Measurements from ENCODE around the gene NT5DC3. TPM values are rescaled to one million over a fixed set of nuclear protein-coding genes. Genes with fewer than 3 reads are reported as not detected.

NT5DC3 gene
- total and polyA plus RNA-seq, 5 donors from 2014 or later, result 0.08 to 4.7 (median 0.89) TPM

GRCh38 chr12:103827911-103828391, 13.1 kb downstream of the NT5DC3 start:
- Mint-ChIP-seq H3K4me1 (peaks cover 0 to 2% (median 0%) of the 10 kb centered on the region in 4 donors), H3K4me3 (no peak overlapping the region), H3K9me3 (peaks cover 0 to 3% (median 0%) of the 10 kb centered on the region in 7 donors), H3K36me3 (no peaks in the 10 kb centered on the region), H3K27ac (no peak overlapping the region), H3K27me3 (peaks cover 4% of the 10 kb centered on the region)
- Histone ChIP-seq H3K4me1 (ENCODE audit: control insufficient read depth, insufficient read depth, low read length, poor library complexity, severe bottlenecking) (no peaks in the 10 kb centered on the region), H3K9me3 (ENCODE audit: control insufficient read depth in 2 of 2, low read length in 2 of 2) (no peaks in the 10 kb centered on the region), H3K36me3 (ENCODE audit: control insufficient read depth, insufficient read depth, low read length) (no peaks in the 10 kb centered on the region), H3K27me3 (ENCODE audit: control insufficient read depth, insufficient read depth, low read length) (no peaks in the 10 kb centered on the region), H3K27ac (ENCODE audit: insufficient read depth, low read length, poor library complexity, severe bottlenecking) (no peak overlapping the region), H3K4me3 (ENCODE audit: low read depth, low read length) (no peak overlapping the region)
- ATAC-seq (ENCODE audit: low read depth in 2 of 2) (no peak), DNase-seq (no peak)

GRCh38 chr12:103824845-103825244, 16.2 kb downstream of the NT5DC3 start:
- ATAC-seq (ENCODE audit: low read depth in 2 of 2) (no peak), DNase-seq (no peak)
- H3K27ac Mint-ChIP-seq, result no peak overlapping the region
- H3K27ac ChIP-seq (ENCODE audit: insufficient read depth, low read length, poor library complexity, severe bottlenecking), result no peak overlapping the region
- peaks cover 0 to under 1% (median 0%) of the 10 kb centered on the region in 4 donors for H3K4me1 Mint-ChIP-seq
- peaks cover 0 to 5% of the 10 kb centered on the region in 2 experiments for H3K9me3 ChIP-seq (ENCODE audit: control insufficient read depth in 2 of 2, low read length in 2 of 2)
- peaks cover 0 to 4% (median 3%) of the 10 kb centered on the region in 7 donors for H3K9me3 Mint-ChIP-seq
- H3K4me1 ChIP-seq (ENCODE audit: control insufficient read depth, insufficient read depth, low read length, poor library complexity, severe bottlenecking), result no peaks in the 10 kb centered on the region
- H3K4me3 ChIP-seq (ENCODE audit: low read depth, low read length), result no peak overlapping the region
- peaks cover 3% of the 10 kb centered on the region for H3K36me3 Mint-ChIP-seq
- H3K4me3 Mint-ChIP-seq, result no peak overlapping the region
- H3K27me3 ChIP-seq (ENCODE audit: control insufficient read depth, insufficient read depth, low read length), result no peaks in the 10 kb centered on the region
- H3K36me3 ChIP-seq (ENCODE audit: control insufficient read depth, insufficient read depth, low read length), result no peaks in the 10 kb centered on the region
- H3K27me3 Mint-ChIP-seq, result no peaks in the 10 kb centered on the region

GRCh38 chr12:103824290-103824689, 16.7 kb downstream of the NT5DC3 start:
- peaks cover 0 to 2% (median 0%) of the 10 kb centered on the region in 4 donors for H3K4me1 Mint-ChIP-seq
- Histone ChIP-seq H3K4me1 (ENCODE audit: control insufficient read depth, insufficient read depth, low read length, poor library complexity, severe bottlenecking) (no peaks in the 10 kb centered on the region), H3K4me3 (ENCODE audit: low read depth, low read length) (no peak overlapping the region), H3K27ac (ENCODE audit: insufficient read depth, low read length, poor library complexity, severe bottlenecking) (no peak overlapping the region), H3K36me3 (ENCODE audit: control insufficient read depth, insufficient read depth, low read length) (no peaks in the 10 kb centered on the region), H3K27me3 (ENCODE audit: control insufficient read depth, insufficient read depth, low read length) (no peaks in the 10 kb centered on the region), H3K9me3 (ENCODE audit: control insufficient read depth in 2 of 2, low read length in 2 of 2) (peaks cover 0 to 5% of the 10 kb centered on the region in 2 experiments)
- H3K9me3 Mint-ChIP-seq, result peaks cover 0 to 4% (median 3%) of the 10 kb centered on the region in 7 donors
- H3K27me3 Mint-ChIP-seq, result no peaks in the 10 kb centered on the region
- no peak for DNase-seq
- peaks cover 3% of the 10 kb centered on the region for H3K36me3 Mint-ChIP-seq
- no peak overlapping the region for H3K4me3 Mint-ChIP-seq
- no peak overlapping the region for H3K27ac Mint-ChIP-seq
- ATAC-seq (ENCODE audit: low read depth in 2 of 2), result no peak

GRCh38 chr12:103823871-103824270, 17.2 kb downstream of the NT5DC3 start:
- Histone ChIP-seq H3K9me3 (ENCODE audit: control insufficient read depth in 2 of 2, low read length in 2 of 2) (peaks cover 0 to 5% of the 10 kb centered on the region in 2 experiments), H3K27ac (ENCODE audit: insufficient read depth, low read length, poor library complexity, severe bottlenecking) (no peak overlapping the region), H3K4me1 (ENCODE audit: control insufficient read depth, insufficient read depth, low read length, poor library complexity, severe bottlenecking) (no peaks in the 10 kb centered on the region), H3K36me3 (ENCODE audit: control insufficient read depth, insufficient read depth, low read length) (no peaks in the 10 kb centered on the region), H3K27me3 (ENCODE audit: control insufficient read depth, insufficient read depth, low read length) (no peaks in the 10 kb centered on the region), H3K4me3 (ENCODE audit: low read depth, low read length) (no peak overlapping the region)
- no peak overlapping the region for H3K4me3 Mint-ChIP-seq
- peaks cover 0 to 2% (median 0%) of the 10 kb centered on the region in 4 donors for H3K4me1 Mint-ChIP-seq
- ATAC-seq (ENCODE audit: low read depth in 2 of 2) (no peak), DNase-seq (no peak)
- H3K27me3 Mint-ChIP-seq, result no peaks in the 10 kb centered on the region
- H3K9me3 Mint-ChIP-seq, result peaks cover 0 to 4% (median 3%) of the 10 kb centered on the region in 7 donors
- H3K36me3 Mint-ChIP-seq, result peaks cover 3% of the 10 kb centered on the region
- no peak overlapping the region for H3K27ac Mint-ChIP-seq

- Mint-ChIP-seq H3K27ac (no peak overlapping the region), H3K4me1 (peaks cover 0 to 5% (median 0%) of the 10 kb centered on the region in 4 donors), H3K4me3 (no peak overlapping the region), H3K36me3 (peaks cover 3% of the 10 kb centered on the region), H3K27me3 (no peaks in the 10 kb centered on the region), H3K9me3 (peaks cover 0 to 4% (median 3%) of the 10 kb centered on the region in 7 donors)
- H3K27ac ChIP-seq (ENCODE audit: insufficient read depth, low read length, poor library complexity, severe bottlenecking), result no peak overlapping the region
- H3K27me3 ChIP-seq (ENCODE audit: control insufficient read depth, insufficient read depth, low read length), result no peaks in the 10 kb centered on the region
- H3K4me3 ChIP-seq (ENCODE audit: low read depth, low read length), result no peak overlapping the region
- H3K4me1 ChIP-seq (ENCODE audit: control insufficient read depth, insufficient read depth, low read length, poor library complexity, severe bottlenecking), result no peaks in the 10 kb centered on the region
- DNase-seq (no peak), ATAC-seq (ENCODE audit: low read depth in 2 of 2) (no peak)
- H3K36me3 ChIP-seq (ENCODE audit: control insufficient read depth, insufficient read depth, low read length), result no peaks in the 10 kb centered on the region
- H3K9me3 ChIP-seq (ENCODE audit: control insufficient read depth in 2 of 2, low read length in 2 of 2), result peaks cover 0 to 5% of the 10 kb centered on the region in 2 experiments
Observed at GRCh38 chr12:103821773-103822172, 19.3 kb downstream of the NT5DC3 start.

GRCh38 chr12:103820881-103821489, 20.0 kb downstream of the NT5DC3 start:
- H3K36me3 Mint-ChIP-seq, result peaks cover 3% of the 10 kb centered on the region
- no peak overlapping the region for H3K27ac ChIP-seq (ENCODE audit: insufficient read depth, low read length, poor library complexity, severe bottlenecking)
- H3K4me1 ChIP-seq (ENCODE audit: control insufficient read depth, insufficient read depth, low read length, poor library complexity, severe bottlenecking), result no peaks in the 10 kb centered on the region
- no peaks in the 10 kb centered on the region for H3K36me3 ChIP-seq (ENCODE audit: control insufficient read depth, insufficient read depth, low read length)
- H3K4me1 Mint-ChIP-seq, result peaks cover 0 to 5% (median 0%) of the 10 kb centered on the region in 4 donors
- ATAC-seq (ENCODE audit: low read depth in 2 of 2) (no peak), DNase-seq (no peak)
- H3K27me3 Mint-ChIP-seq, result no peaks in the 10 kb centered on the region
- H3K9me3 ChIP-seq (ENCODE audit: control insufficient read depth in 2 of 2, low read length in 2 of 2), result peaks cover 0 to 5% of the 10 kb centered on the region in 2 experiments
- no peak overlapping the region for H3K4me3 Mint-ChIP-seq
- H3K27me3 ChIP-seq (ENCODE audit: control insufficient read depth, insufficient read depth, low read length), result no peaks in the 10 kb centered on the region
- H3K9me3 Mint-ChIP-seq, result peaks cover 0 to 4% (median 3%) of the 10 kb centered on the region in 7 donors
- H3K27ac Mint-ChIP-seq, result no peak overlapping the region
- H3K4me3 ChIP-seq (ENCODE audit: low read depth, low read length), result no peak overlapping the region

- DNase-seq (no peak), ATAC-seq (ENCODE audit: low read depth in 2 of 2) (no peak)
- Mint-ChIP-seq H3K27me3 (no peaks in the 10 kb centered on the region), H3K27ac (no peak overlapping the region), H3K36me3 (peaks cover 3% of the 10 kb centered on the region), H3K4me1 (peaks cover 0 to 5% (median 0%) of the 10 kb centered on the region in 4 donors), H3K4me3 (no peak overlapping the region), H3K9me3 (peaks cover 0 to 4% (median 3%) of the 10 kb centered on the region in 7 donors)
- H3K27ac ChIP-seq (ENCODE audit: insufficient read depth, low read length, poor library complexity, severe bottlenecking), result no peak overlapping the region
- H3K9me3 ChIP-seq (ENCODE audit: control insufficient read depth in 2 of 2, low read length in 2 of 2), result peaks cover 0 to 5% of the 10 kb centered on the region in 2 experiments
- H3K27me3 ChIP-seq (ENCODE audit: control insufficient read depth, insufficient read depth, low read length), result no peaks in the 10 kb centered on the region
- no peak overlapping the region for H3K4me3 ChIP-seq (ENCODE audit: low read depth, low read length)
- H3K36me3 ChIP-seq (ENCODE audit: control insufficient read depth, insufficient read depth, low read length), result no peaks in the 10 kb centered on the region
- H3K4me1 ChIP-seq (ENCODE audit: control insufficient read depth, insufficient read depth, low read length, poor library complexity, severe bottlenecking), result no peaks in the 10 kb centered on the region
Observed at GRCh38 chr12:103820361-103820760, 20.7 kb downstream of the NT5DC3 start.

- DNase-seq (no peak), ATAC-seq (ENCODE audit: low read depth in 2 of 2) (no peak)
- Mint-ChIP-seq H3K27me3 (no peaks in the 10 kb centered on the region), H3K4me3 (no peak overlapping the region), H3K36me3 (peaks cover 4% of the 10 kb centered on the region), H3K4me1 (peaks cover 0 to 5% (median 0%) of the 10 kb centered on the region in 4 donors), H3K9me3 (peaks cover 0 to 4% (median 3%) of the 10 kb centered on the region in 7 donors), H3K27ac (no peak overlapping the region)
- H3K27me3 ChIP-seq (ENCODE audit: control insufficient read depth, insufficient read depth, low read length), result no peaks in the 10 kb centered on the region
- peaks cover 0 to 5% of the 10 kb centered on the region in 2 experiments for H3K9me3 ChIP-seq (ENCODE audit: control insufficient read depth in 2 of 2, low read length in 2 of 2)
- H3K36me3 ChIP-seq (ENCODE audit: control insufficient read depth, insufficient read depth, low read length), result no peaks in the 10 kb centered on the region
- H3K27ac ChIP-seq (ENCODE audit: insufficient read depth, low read length, poor library complexity, severe bottlenecking), result no peak overlapping the region
- H3K4me1 ChIP-seq (ENCODE audit: control insufficient read depth, insufficient read depth, low read length, poor library complexity, severe bottlenecking), result no peaks in the 10 kb centered on the region
- H3K4me3 ChIP-seq (ENCODE audit: low read depth, low read length), result no peak overlapping the region
Observed at GRCh38 chr12:103819892-103820291, 21.1 kb downstream of the NT5DC3 start.
